ENCODE data around the gene CNMD. TPM values are rescaled to one million over a fixed set of nuclear protein-coding genes. Genes with fewer than 3 reads are reported as not detected.
A peak's percentile ranks its signal among the peaks of the same experiment; 100 is the strongest.

CNMD gene
- polyA plus RNA-seq, 3 donors, result not detected

DNA sequence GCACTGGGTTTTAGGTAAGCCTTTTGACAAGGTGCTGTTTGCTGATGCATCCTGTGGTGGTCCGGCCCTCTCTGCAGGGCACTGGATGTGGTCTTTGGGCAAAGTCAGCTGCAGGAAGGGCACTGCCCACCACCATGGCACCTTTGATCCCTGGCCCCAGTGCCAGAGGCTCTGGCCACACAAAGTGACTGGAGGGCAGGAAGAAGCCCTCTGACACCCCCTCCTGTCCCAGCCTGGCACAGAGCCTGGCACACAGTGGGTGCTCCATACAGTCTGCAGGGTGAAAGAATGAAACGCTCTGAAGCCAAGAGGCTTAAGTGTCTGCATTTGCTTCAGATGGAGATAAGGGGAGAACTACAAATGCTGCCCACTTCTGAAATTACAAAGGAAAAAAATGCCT lies 47.6 kb upstream of the CNMD start:
- Histone ChIP-seq H4K20me1 (ENCODE audit: insufficient read depth, low read length) (no peaks in the 10 kb centered on the region), H3K4me1 (ENCODE audit: control insufficient read depth in 1 of 2, insufficient read depth in 2 of 2, low read length in 2 of 2) (no peaks in the 10 kb centered on the region), H3K9me3 (replicated peaks in 1 of 2; ENCODE audit: control insufficient read depth in 1 of 2, insufficient read depth in 1 of 2, low read length in 2 of 2) (no peaks in the 10 kb centered on the region), H3K27ac (ENCODE audit: low read depth in 1 of 2, low read length in 2 of 2) (no peak overlapping the region), H3K36me3 (replicated peaks in 1 of 2; ENCODE audit: control insufficient read depth in 1 of 2, insufficient read depth in 2 of 2, low read length in 2 of 2) (no peaks in the 10 kb centered on the region), H3K9ac (ENCODE audit: insufficient read depth, low read length, poor library complexity, severe bottlenecking) (no peak overlapping the region), H2AFZ (ENCODE audit: insufficient read depth, low read depth, low read length, poor library complexity, severe bottlenecking) (no peak overlapping the region), H3K4me2 (replicated peaks; ENCODE audit: extremely low read depth, low read length, poor library complexity, severe bottlenecking) (no peak overlapping the region), H3K79me2 (ENCODE audit: insufficient read depth, low read length) (no peaks in the 10 kb centered on the region), H3K27me3 (ENCODE audit: control insufficient read depth in 2 of 2, insufficient read depth in 2 of 2, low read length in 2 of 2) (no peaks in the 10 kb centered on the region), H3K4me3 (replicated peaks in 1 of 3; ENCODE audit: low read depth in 2 of 3, low read length in 3 of 3) (no peak overlapping the region)
- peaks cover 0 to 2% (median 0%) of the 10 kb centered on the region in 7 donors for H3K9me3 Mint-ChIP-seq
- no peak for DNase-seq
- no peaks in the 10 kb centered on the region for H3K36me3 Mint-ChIP-seq
- intact Hi-C loops (cut with micrococcal nuclease), result no loop called here
- H3K27me3 Mint-ChIP-seq (ENCODE audit: low read depth in 3 of 3), result peaks cover 9 to 16% (median 12%) of the 10 kb centered on the region in 3 donors
- 89% methylated on average over 1 of the region's 2 CpGs for WGBS (ENCODE audit: insufficient coverage)
- H3K4me3 Mint-ChIP-seq, result no peak overlapping the region
- TF ChIP-seq, protein P1, sequence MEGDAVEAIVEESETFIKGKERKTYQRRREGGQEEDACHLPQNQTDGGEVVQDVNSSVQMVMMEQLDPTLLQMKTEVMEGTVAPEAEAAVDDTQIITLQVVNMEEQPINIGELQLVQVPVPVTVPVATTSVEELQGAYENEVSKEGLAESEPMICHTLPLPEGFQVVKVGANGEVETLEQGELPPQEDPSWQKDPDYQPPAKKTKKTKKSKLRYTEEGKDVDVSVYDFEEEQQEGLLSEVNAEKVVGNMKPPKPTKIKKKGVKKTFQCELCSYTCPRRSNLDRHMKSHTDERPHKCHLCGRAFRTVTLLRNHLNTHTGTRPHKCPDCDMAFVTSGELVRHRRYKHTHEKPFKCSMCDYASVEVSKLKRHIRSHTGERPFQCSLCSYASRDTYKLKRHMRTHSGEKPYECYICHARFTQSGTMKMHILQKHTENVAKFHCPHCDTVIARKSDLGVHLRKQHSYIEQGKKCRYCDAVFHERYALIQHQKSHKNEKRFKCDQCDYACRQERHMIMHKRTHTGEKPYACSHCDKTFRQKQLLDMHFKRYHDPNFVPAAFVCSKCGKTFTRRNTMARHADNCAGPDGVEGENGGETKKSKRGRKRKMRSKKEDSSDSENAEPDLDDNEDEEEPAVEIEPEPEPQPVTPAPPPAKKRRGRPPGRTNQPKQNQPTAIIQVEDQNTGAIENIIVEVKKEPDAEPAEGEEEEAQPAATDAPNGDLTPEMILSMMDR (IDR thresholded peaks at IDR 0.05), result no peak
- H3K4me1 Mint-ChIP-seq, result no peaks in the 10 kb centered on the region
- peak overlapping the region in 1 of 7 donors; percentile 51 for H3K27ac Mint-ChIP-seq

GRCh38 chr13:52786766-52787165 lies 47.1 kb upstream of the CNMD start:
- H3K27me3 Mint-ChIP-seq (ENCODE audit: low read depth in 3 of 3), result peaks cover 11 to 16% (median 12%) of the 10 kb centered on the region in 3 donors
- no peak overlapping the region for H3K4me2 ChIP-seq (replicated peaks; ENCODE audit: extremely low read depth, low read length, poor library complexity, severe bottlenecking)
- H3K9ac ChIP-seq (ENCODE audit: insufficient read depth, low read length, poor library complexity, severe bottlenecking), result no peak overlapping the region
- TF ChIP-seq, protein P1 (IDR thresholded peaks at IDR 0.05), result no peak
- no peaks in the 10 kb centered on the region for H3K9me3 Mint-ChIP-seq
- no peak overlapping the region for H3K4me3 ChIP-seq (replicated peaks in 1 of 3; ENCODE audit: low read depth in 2 of 3, low read length in 3 of 3)
- no peaks in the 10 kb centered on the region for H3K36me3 ChIP-seq (replicated peaks in 1 of 2; ENCODE audit: control insufficient read depth in 1 of 2, insufficient read depth in 2 of 2, low read length in 2 of 2)
- no peaks in the 10 kb centered on the region for H3K27me3 ChIP-seq (ENCODE audit: control insufficient read depth in 2 of 2, insufficient read depth in 2 of 2, low read length in 2 of 2)
- no peak overlapping the region for H3K27ac ChIP-seq (ENCODE audit: low read depth in 1 of 2, low read length in 2 of 2)
- H4K20me1 ChIP-seq (ENCODE audit: insufficient read depth, low read length), result no peaks in the 10 kb centered on the region
- no peak overlapping the region for H2AFZ ChIP-seq (ENCODE audit: insufficient read depth, low read depth, low read length, poor library complexity, severe bottlenecking)
- no peaks in the 10 kb centered on the region for H3K9me3 ChIP-seq (replicated peaks in 1 of 2; ENCODE audit: control insufficient read depth in 1 of 2, insufficient read depth in 1 of 2, low read length in 2 of 2)
- H3K27ac Mint-ChIP-seq, result no peak overlapping the region
- intact Hi-C loops (cut with micrococcal nuclease), result no loop called here
- no peak for DNase-seq
- H3K36me3 Mint-ChIP-seq, result no peaks in the 10 kb centered on the region
- H3K79me2 ChIP-seq (ENCODE audit: insufficient read depth, low read length), result no peaks in the 10 kb centered on the region
- WGBS (ENCODE audit: insufficient coverage), result 100% methylated on average over 1 of the region's 3 CpGs
- H3K4me1 Mint-ChIP-seq, result no peaks in the 10 kb centered on the region
- no peaks in the 10 kb centered on the region for H3K4me1 ChIP-seq (ENCODE audit: control insufficient read depth in 1 of 2, insufficient read depth in 2 of 2, low read length in 2 of 2)
- H3K4me3 Mint-ChIP-seq, result no peak overlapping the region
